IMR-90 (cell line): Measurements from ENCODE around the gene RBMS3. TPM values are rescaled to one million over a fixed set of nuclear protein-coding genes. Genes with fewer than 3 reads are reported as not detected.

ENCODE experiments used
- ATAC-seq: fragments of 200-7000 bp; cut with Tn5 transposase; 2 replicates; pipeline ENCODE4 v1.9.1; 2020; ENCODE audit warnings: low read depth, mild to moderate bottlenecking, moderate library complexity
- BruUV-seq: library from RNA; stranded (reverse); fragments of 400-500 nt; replicated peaks from 2 replicates; lab custom pipeline; 2021; lab: Mats Ljungman, UMichigan
- CTCF ChIA-PET: fragments of 300-600 bp; formaldehyde crosslinking; extraction: SDS; loops from one replicate; lab custom pipeline; 2021; ENCODE audit warnings: antibody characterized with exemption; lab: Yijun Ruan, JAX
- POLR2A ChIA-PET: fragments of 300-600 bp; sonication (Branson Sonifier 250); formaldehyde crosslinking; loops from one replicate; lab custom pipeline; 2022; ENCODE audit warnings: antibody characterized with exemption; ENCODE audit not compliant: unreplicated experiment; lab: Charles Lee
- DNase-seq: peaks from one replicate; pipeline ENCODE4 v3.0.0; 2013
- H2AFZ ChIP-seq: replicated peaks from 2 replicates; pipeline ENCODE3; 2013; ENCODE audit warnings: low read length, mild to moderate bottlenecking; ENCODE audit not compliant: poor library complexity
- H2AK5ac ChIP-seq: 2 replicates; pipeline ENCODE4 v1.6.1; 2013; ENCODE audit warnings: low read depth, low read length, inconsistent platforms
- H2AK9ac ChIP-seq: replicated peaks from 2 replicates; pipeline ENCODE3; 2013; ENCODE audit warnings: mild to moderate bottlenecking, low read depth, low read length, moderate library complexity; ENCODE audit not compliant: poor library complexity
- H2BK120ac ChIP-seq: 2 replicates; pipeline ENCODE4 v1.6.1; 2013; ENCODE audit warnings: low read depth, low read length, inconsistent platforms
- H2BK15ac ChIP-seq: 3 replicates; pipeline ENCODE4 v1.6.1; 2013; ENCODE audit warnings: low read depth, low read length, inconsistent platforms
- H2BK20ac ChIP-seq: 2 replicates; pipeline ENCODE4 v1.6.1; 2013; ENCODE audit warnings: low read depth, mild to moderate bottlenecking, inconsistent platforms, low read length, moderate library complexity
- H2BK5ac ChIP-seq: 2 replicates; pipeline ENCODE4 v1.6.1; 2013; ENCODE audit warnings: mild to moderate bottlenecking, low read depth, low read length, inconsistent platforms; ENCODE audit not compliant: poor library complexity, severe bottlenecking
- H3K14ac ChIP-seq: replicated peaks from 2 replicates; pipeline ENCODE4 v1.6.1; 2013; ENCODE audit warnings: low read depth, low read length, inconsistent platforms
- H3K18ac ChIP-seq: 2 replicates; pipeline ENCODE4 v1.6.1; 2013; ENCODE audit warnings: low read depth, low read length, control low read depth
- H3K23ac ChIP-seq: 2 replicates; pipeline ENCODE4 v1.6.1; 2013; ENCODE audit warnings: low read depth, low read length, inconsistent platforms
- H3K27ac ChIP-seq: 2 replicates; pipeline ENCODE4 v1.5.1; 2013; ENCODE audit warnings: mild to moderate bottlenecking, control low read depth, low read length; ENCODE audit not compliant: insufficient read depth
- H3K27me3 ChIP-seq: 2 replicates; pipeline ENCODE4 v1.6.1; 2013; ENCODE audit warnings: low read length; ENCODE audit not compliant: control insufficient read depth, insufficient read depth
- H3K36me3 ChIP-seq: 2 replicates; pipeline ENCODE4 v1.6.1; 2013; ENCODE audit warnings: low read length, mixed read lengths; ENCODE audit not compliant: control insufficient read depth, insufficient read depth
- H3K4ac ChIP-seq: 2 replicates; pipeline ENCODE4 v1.6.1; 2013; ENCODE audit warnings: low read depth, low read length, inconsistent platforms
- H3K4me1 ChIP-seq: 2 replicates; pipeline ENCODE4 v1.6.1; 2013; ENCODE audit warnings: low read length, mixed read lengths; ENCODE audit not compliant: control insufficient read depth, insufficient read depth
- H3K4me2 ChIP-seq: 2 replicates; pipeline ENCODE4 v1.6.1; 2013; ENCODE audit warnings: low read depth, mild to moderate bottlenecking, control low read depth, low read length, moderate library complexity
- H3K4me3 ChIP-seq: 2 replicates; pipeline ENCODE4 v1.5.1; 2013; ENCODE audit warnings: low read depth, mild to moderate bottlenecking, control low read depth, low read length, moderate library complexity; ENCODE audit not compliant: insufficient read depth
- H3K56ac ChIP-seq: 2 replicates; pipeline ENCODE4 v1.6.1; 2013; ENCODE audit warnings: low read length, inconsistent platforms; ENCODE audit not compliant: insufficient read depth; ENCODE audit errors: extremely low read depth
- H3K79me1 ChIP-seq, 2 experiments: 2 replicates each; pipeline ENCODE4 v1.6.1; 2013; ENCODE audit warnings: low read length in 2 of 2, inconsistent platforms in 1 of 2, low read depth in 1 of 2
- H3K9ac ChIP-seq: 2 replicates; pipeline ENCODE4 v1.6.1; 2013; ENCODE audit warnings: low read depth, low read length, control low read depth
- H3K9me1 ChIP-seq: 2 replicates; pipeline ENCODE4 v1.6.1; 2013; ENCODE audit warnings: low read length, inconsistent platforms; ENCODE audit not compliant: insufficient read depth
- H3K9me3 ChIP-seq: 2 replicates; pipeline ENCODE4 v1.6.1; 2013; ENCODE audit warnings: low read length; ENCODE audit not compliant: control insufficient read depth, insufficient read depth
- H4K20me1 ChIP-seq: 2 replicates; pipeline ENCODE4 v1.6.1; 2013; ENCODE audit warnings: low read length, inconsistent platforms; ENCODE audit not compliant: insufficient read depth
- H4K5ac ChIP-seq: 2 replicates; pipeline ENCODE4 v1.6.1; 2013; ENCODE audit warnings: mild to moderate bottlenecking, low read depth, low read length, control low read depth
- H4K8ac ChIP-seq, 2 experiments: 2 replicates each; pipeline ENCODE4 v1.6.1; 2013; ENCODE audit warnings: low read depth in 2 of 2, low read length in 2 of 2, control low read depth in 1 of 2, inconsistent platforms in 1 of 2
- H4K91ac ChIP-seq: 2 replicates; pipeline ENCODE4 v1.6.1; 2013; ENCODE audit warnings: low read depth, low read length, inconsistent platforms; ENCODE audit not compliant: insufficient read depth
- BHLHE40 ChIP-seq: fragments of 150-350 bp; IDR thresholded peaks from 2 replicates; pipeline ENCODE4 v1.6.1; 2016; ENCODE audit warnings: mild to moderate bottlenecking, low read depth, low read length
- CEBPB ChIP-seq: IDR thresholded peaks from 2 replicates; pipeline ENCODE4 v1.6.1; 2012; ENCODE audit warnings: low read depth, low read length, improper control_type of control experiment
- CHD1 ChIP-seq: IDR thresholded peaks from 2 replicates; pipeline ENCODE4 v1.6.1; 2012; ENCODE audit warnings: low read depth, low read length, improper control_type of control experiment
- FOS ChIP-seq: fragments of 150-350 bp; IDR thresholded peaks from 2 replicates; pipeline ENCODE4 v1.6.1; 2016; ENCODE audit warnings: low read depth, low read length
- MAZ ChIP-seq: IDR thresholded peaks from 2 replicates; pipeline ENCODE4 v1.6.1; 2012; ENCODE audit warnings: low read depth, mild to moderate bottlenecking, low read length, improper control_type of control experiment, moderate library complexity, borderline replicate concordance
- MXI1 ChIP-seq: IDR thresholded peaks from 2 replicates; pipeline ENCODE4 v1.6.1; 2012; ENCODE audit warnings: low read depth, mild to moderate bottlenecking, low read length, moderate library complexity, borderline replicate concordance
- NFE2L2 ChIP-seq: fragments of 150-350 bp; IDR thresholded peaks from 2 replicates; pipeline ENCODE4 v1.6.1; 2016; ENCODE audit warnings: low read depth, mild to moderate bottlenecking, low read length
- RCOR1 ChIP-seq: IDR thresholded peaks from 2 replicates; pipeline ENCODE4 v1.6.1; 2012; ENCODE audit warnings: mild to moderate bottlenecking, low read length, improper control_type of control experiment; ENCODE audit not compliant: insufficient replicate concordance
- RFX5 ChIP-seq: IDR thresholded peaks from 2 replicates; pipeline ENCODE4 v1.8.0; 2012; ENCODE audit warnings: low read depth, mild to moderate bottlenecking, low read length, moderate library complexity
- SMC3 ChIP-seq: fragments of 150-350 bp; IDR thresholded peaks from 2 replicates; pipeline ENCODE4 v1.6.1; 2016; ENCODE audit warnings: low read depth, mild to moderate bottlenecking, antibody characterized with exemption, low read length, moderate library complexity
- WGBS, 2 experiments: methylation state at CpG; one replicate each; pipeline versions ENCODE4 v1.1.5 to v1.1.7; 2013; ENCODE audit warnings: missing lambda C conversion rate in 2 of 2; ENCODE audit not compliant: insufficient read length in 1 of 2; ENCODE audit errors: extremely low coverage in 2 of 2; 5-methylcytosine and 5-hydroxymethylcytosine counted together
- dilution Hi-C: fragments of 300-500 bp; cut with HindIII; formaldehyde crosslinking; loops from one replicate; pipeline ENCODE4 v1.14.3; 2018; ENCODE audit warnings: low sequenced_read_pairs; ENCODE audit not compliant: unreplicated experiment
- in situ Hi-C: fragments of 300-500 bp; cut with MboI; formaldehyde crosslinking; loops from 3 replicates; pipeline ENCODE4 v1.14.3; 2019; ENCODE audit warnings: low sequenced_read_pairs, inconsistent platforms, mixed read lengths
- intact Hi-C: fragments of 100-400 bp; cut with micrococcal nuclease; formaldehyde crosslinking; loops from 2 replicates; pipeline ENCODE4 v1.10.0; 2022
- polyA plus RNA-seq, 3 experiments: library from polyadenylated mRNA; depleted of rRNA; stranded (reverse); fragments of >200 nt; gene quantifications; 2 replicates each; pipeline ENCODE4 v1.2.3, GENCODE V29; 2012; ENCODE audit warnings: low replicate concordance in 1 of 3
- total RNA-seq: library from RNA; depleted of rRNA; stranded (reverse); fragments of >200 nt; gene quantifications from 2 replicates; pipeline ENCODE4 v1.2.3, GENCODE V29; 2012
- TF ChIP-seq, protein P1 (sequence below): fragments of 150-350 bp; IDR thresholded peaks from 2 replicates; pipeline ENCODE4 v1.6.1; 2017; ENCODE audit warnings: mild to moderate bottlenecking, antibody characterized with exemption, low read length, low read depth

Gene RBMS3
- total and polyA plus RNA-seq, 2 of the 4 experiments (the other 2 are of a cell fraction) = 15.2 to 127 TPM

DNA sequence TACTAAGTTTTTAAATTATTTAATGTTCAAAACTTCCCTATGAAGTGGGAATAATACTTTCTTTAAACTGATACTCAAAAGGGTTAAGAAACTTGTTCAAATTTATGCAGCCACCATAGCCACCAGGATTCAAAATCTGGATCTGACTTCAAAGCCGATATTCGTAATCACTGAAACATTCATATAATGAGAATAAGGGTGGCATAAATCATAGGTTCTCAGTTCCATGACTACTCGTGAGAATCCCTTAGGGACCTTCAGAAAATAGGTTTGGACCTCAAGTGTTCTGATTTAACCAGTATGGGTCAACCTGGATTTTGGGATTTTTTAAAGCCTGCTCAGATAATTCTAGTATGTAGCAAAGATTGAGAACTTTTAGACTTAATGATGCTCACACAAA lies 160.6 kb downstream of the RBMS3 start:
- Histone ChIP-seq H3K36me3 (peaks cover 6% of the 10 kb centered on the region; the same call in 1 of the 2 replicates), H4K5ac (no peak overlapping the region), H2AK5ac (no peak overlapping the region), H3K18ac (no peak overlapping the region), H3K4me3 (no peak overlapping the region), H2BK5ac (no peak overlapping the region), H2AK9ac (no peak overlapping the region), H3K4me2 (no peak overlapping the region), H4K8ac (no peak overlapping the region), H3K27ac (no peak overlapping the region), H2BK20ac (no peak overlapping the region), H3K9me1 (no peaks in the 10 kb centered on the region), H3K4me1 (peaks cover 4% of the 10 kb centered on the region), H2AFZ (no peak overlapping the region), H4K91ac (no peak overlapping the region), H2BK15ac (no peak overlapping the region), H4K20me1 (no peaks in the 10 kb centered on the region), H3K9ac (no peak overlapping the region), H3K4ac (no peak overlapping the region), H2BK120ac (no peak overlapping the region), H3K9me3 (no peaks in the 10 kb centered on the region), H3K79me1 (peaks cover 12 to 17% of the 10 kb centered on the region in 2 experiments), H3K27me3 (no peaks in the 10 kb centered on the region), H3K14ac (no peak overlapping the region), H3K56ac (no peak overlapping the region), H3K23ac (no peak overlapping the region)
- ATAC-seq (no peak), DNase-seq (no peak)
- dilution Hi-C loops (no loop called here), in situ Hi-C loops (no loop called here), intact Hi-C loops (no loop called here)
- no CpG with 5 or more reads among the region's 3 CpGs for WGBS, 2 experiments
- BruUV-seq = no TSS peak
- ChIA-PET POLR2A (no interaction called here), CTCF (no interaction called here)
- no peak for TF ChIP-seq RCOR1
- TF ChIP-seq, protein P1, sequence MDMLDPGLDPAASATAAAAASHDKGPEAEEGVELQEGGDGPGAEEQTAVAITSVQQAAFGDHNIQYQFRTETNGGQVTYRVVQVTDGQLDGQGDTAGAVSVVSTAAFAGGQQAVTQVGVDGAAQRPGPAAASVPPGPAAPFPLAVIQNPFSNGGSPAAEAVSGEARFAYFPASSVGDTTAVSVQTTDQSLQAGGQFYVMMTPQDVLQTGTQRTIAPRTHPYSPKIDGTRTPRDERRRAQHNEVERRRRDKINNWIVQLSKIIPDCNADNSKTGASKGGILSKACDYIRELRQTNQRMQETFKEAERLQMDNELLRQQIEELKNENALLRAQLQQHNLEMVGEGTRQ = no peak
- TF ChIP-seq CEBPB = no peak
- no peak for TF ChIP-seq MAZ
- no peak for TF ChIP-seq BHLHE40
- no peak for TF ChIP-seq MXI1
- TF ChIP-seq NFE2L2 = no peak
- no peak for TF ChIP-seq CHD1
- no peak for TF ChIP-seq FOS
- TF ChIP-seq RFX5 = no peak
- no peak for TF ChIP-seq SMC3
